GM10248 (cell line): Measurements from ENCODE around the gene POU2F1.
A peak's percentile ranks its signal among the peaks of the same experiment; 100 is the strongest.

Source experiments
- CTCF ChIA-PET: fragments of 300-600 bp; sonication (Branson Sonifier 250); formaldehyde crosslinking; extraction: SDS; loops from one replicate; lab custom pipeline; 2021; ENCODE audit warnings: antibody characterized with exemption; lab: Yijun Ruan, JAX
- POLR2A ChIA-PET: fragments of 350-650 bp; sonication (Branson Sonifier 250); formaldehyde crosslinking; extraction: SDS; loops from one replicate; lab custom pipeline; 2020; ENCODE audit warnings: antibody characterized with exemption; lab: Yijun Ruan, JAX
- DNase-seq: peaks from one replicate; pipeline ENCODE4 v3.0.0; 2012; ENCODE audit errors: extremely low spot score
- TF ChIP-seq, protein P1 (sequence below): IDR thresholded peaks from 2 replicates; pipeline ENCODE4 v1.5.1; 2012; ENCODE audit warnings: mild to moderate bottlenecking, low read depth; ENCODE audit errors: extremely low read depth, missing control alignments, control extremely low read depth

POU2F1 gene

DNA sequence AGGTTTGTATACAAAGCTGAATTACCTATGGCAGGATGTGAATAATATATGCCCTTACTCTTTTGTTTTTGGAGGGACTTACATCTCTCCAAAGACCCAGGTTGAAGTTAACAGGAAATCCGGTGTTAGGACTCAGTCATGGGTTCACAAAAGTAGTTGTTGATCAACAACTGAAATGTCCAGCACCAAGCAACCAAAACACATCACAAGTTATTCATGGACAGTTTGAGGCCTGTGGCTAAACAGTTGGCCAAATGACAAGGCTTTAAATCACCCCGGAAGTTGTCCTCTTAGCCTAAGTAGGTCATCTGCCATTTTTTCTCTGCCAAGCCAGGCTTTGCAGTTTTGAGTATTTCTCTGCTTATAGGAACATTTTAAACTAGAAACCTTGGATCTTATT is 207.7 kb downstream of the POU2F1 start:
- TF ChIP-seq, protein P1, sequence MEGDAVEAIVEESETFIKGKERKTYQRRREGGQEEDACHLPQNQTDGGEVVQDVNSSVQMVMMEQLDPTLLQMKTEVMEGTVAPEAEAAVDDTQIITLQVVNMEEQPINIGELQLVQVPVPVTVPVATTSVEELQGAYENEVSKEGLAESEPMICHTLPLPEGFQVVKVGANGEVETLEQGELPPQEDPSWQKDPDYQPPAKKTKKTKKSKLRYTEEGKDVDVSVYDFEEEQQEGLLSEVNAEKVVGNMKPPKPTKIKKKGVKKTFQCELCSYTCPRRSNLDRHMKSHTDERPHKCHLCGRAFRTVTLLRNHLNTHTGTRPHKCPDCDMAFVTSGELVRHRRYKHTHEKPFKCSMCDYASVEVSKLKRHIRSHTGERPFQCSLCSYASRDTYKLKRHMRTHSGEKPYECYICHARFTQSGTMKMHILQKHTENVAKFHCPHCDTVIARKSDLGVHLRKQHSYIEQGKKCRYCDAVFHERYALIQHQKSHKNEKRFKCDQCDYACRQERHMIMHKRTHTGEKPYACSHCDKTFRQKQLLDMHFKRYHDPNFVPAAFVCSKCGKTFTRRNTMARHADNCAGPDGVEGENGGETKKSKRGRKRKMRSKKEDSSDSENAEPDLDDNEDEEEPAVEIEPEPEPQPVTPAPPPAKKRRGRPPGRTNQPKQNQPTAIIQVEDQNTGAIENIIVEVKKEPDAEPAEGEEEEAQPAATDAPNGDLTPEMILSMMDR = no peak
- DNase-seq = no peak
- ChIA-PET CTCF (interaction anchor here (1.6 to 3.5 kb wide), 2 partner anchors 11 to 160 kb away, joined by 6 to 23 read pairs; no protein-coding TSS in a partner anchor), POLR2A (no interaction called here)

- CTCF ChIA-PET = interaction anchor here (0.8 to 3.5 kb wide), 2 partner anchors 10 to 162 kb away, joined by 3 to 23 read pairs; no protein-coding TSS in a partner anchor
- POLR2A ChIA-PET = no interaction called here
- TF ChIP-seq, protein P1 = no peak
- DNase-seq = no peak
Observed at GRCh38 chr1:167429612-167430011, 208.9 kb downstream of the POU2F1 start.

DNA sequence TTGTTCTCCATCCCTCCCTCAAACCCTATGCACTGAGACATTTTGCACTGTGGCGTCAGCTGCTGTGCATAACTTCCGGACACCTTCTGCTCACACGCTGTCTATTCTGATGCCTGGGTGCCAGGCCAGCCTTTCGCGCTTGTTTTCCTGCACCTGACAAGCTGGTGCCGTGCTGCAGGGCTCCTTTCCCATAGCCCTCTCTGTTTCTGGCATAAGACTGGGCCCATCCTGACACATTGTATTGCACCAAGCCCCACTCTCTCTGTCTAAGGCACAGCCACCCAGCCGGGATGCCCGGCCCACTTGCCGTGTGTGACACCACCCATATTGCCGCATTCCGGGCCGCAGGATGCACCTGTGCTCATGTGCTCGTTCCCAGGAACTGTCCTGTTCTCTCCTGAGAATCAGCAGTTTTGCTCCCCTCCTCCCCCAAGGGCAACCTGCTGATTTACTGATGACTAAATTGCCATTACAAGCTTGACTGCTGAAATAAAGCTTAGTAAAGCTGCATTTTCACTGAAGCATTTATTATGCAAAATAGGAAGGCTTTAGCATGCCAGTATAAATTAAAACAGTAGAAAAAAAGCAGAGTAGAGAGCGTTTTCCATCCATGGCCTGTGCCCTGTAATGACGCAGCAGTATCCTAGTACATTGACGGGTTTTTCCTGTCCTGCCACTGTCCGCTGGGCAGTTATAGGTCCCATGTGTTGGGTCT is 209.6 kb downstream of the POU2F1 start:
- CTCF ChIA-PET = interaction anchor here (1.0 to 4.6 kb wide), 3 partner anchors 12 to 210 kb away, joined by 3 to 38 read pairs (median 7); no protein-coding TSS in a partner anchor
- no peak for DNase-seq
- POLR2A ChIA-PET = no interaction called here
- TF ChIP-seq, protein P1 = no peak

GRCh38 chr1:167430849-167431242 is 210.2 kb downstream of the POU2F1 start:
- DNase-seq = no peak
- TF ChIP-seq, protein P1 = no peak
- ChIA-PET CTCF (interaction anchor here (1.0 to 4.6 kb wide), 5 partner anchors 11 to 257 kb away, joined by 3 to 38 read pairs (median 3); no protein-coding TSS in a partner anchor), POLR2A (no interaction called here)

DNA sequence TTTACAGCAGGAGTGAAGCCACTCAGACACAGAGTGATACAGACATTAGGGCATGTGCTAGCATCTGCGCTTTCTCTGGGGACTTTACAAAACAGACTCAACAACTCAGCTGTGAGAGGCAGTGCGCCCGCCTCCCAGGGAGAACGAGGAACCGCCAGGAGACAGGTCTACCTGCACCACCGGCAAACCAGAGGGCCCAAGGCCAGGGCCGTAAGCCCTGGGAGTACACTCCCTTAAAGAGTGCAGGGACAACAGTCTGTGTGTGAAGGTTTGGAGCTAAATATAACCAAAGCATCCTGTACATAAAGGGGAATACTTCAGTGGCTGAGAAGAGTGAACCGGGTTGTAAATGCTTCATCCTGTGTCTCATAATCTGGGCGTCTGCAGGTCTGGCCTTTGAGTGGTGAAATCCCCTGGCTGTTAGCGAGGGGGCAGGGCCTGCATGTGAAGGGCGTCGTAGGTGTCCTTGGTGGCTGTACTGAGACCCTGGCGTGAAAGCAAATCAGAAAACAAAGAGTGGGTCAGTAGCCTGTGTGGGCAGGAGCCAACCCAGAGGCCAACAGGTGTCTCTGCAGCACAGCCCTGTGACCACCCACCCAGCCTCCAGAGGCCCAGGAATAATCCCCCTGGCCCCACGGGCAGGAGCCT is 210.7 kb downstream of the POU2F1 start:
- DNase-seq = peak; percentile 60
- CTCF ChIA-PET = interaction anchor here (1.0 to 4.6 kb wide), 8 partner anchors 11 to 256 kb away, joined by 3 to 38 read pairs (median 3); no protein-coding TSS in a partner anchor
- TF ChIP-seq, protein P1 = no peak
- POLR2A ChIA-PET = no interaction called here

GRCh38 chr1:167431909-167432650 is 211.4 kb downstream of the POU2F1 start:
- DNase-seq = no peak
- ChIA-PET CTCF (interaction anchor here (0.8 to 4.6 kb wide), 8 partner anchors 10 to 256 kb away, joined by 3 to 38 read pairs (median 3); no protein-coding TSS in a partner anchor), POLR2A (no interaction called here)
- TF ChIP-seq, protein P1 = no peak
